Neural progenitor cell (in vitro differentiated cells): ENCODE measurements around the gene HLF. TPM values are rescaled to one million over a fixed set of nuclear protein-coding genes. Genes with fewer than 3 reads are reported as not detected.

Source experiments
- DNase-seq: peaks from one replicate; pipeline ENCODE4 v3.0.0-alpha.2; 2016; ENCODE audit warnings: low spot score
- H2AFZ ChIP-seq: fragments of 200-600 bp; sonication (generic); replicated peaks from 2 replicates; pipeline ENCODE4 v1.6.1; 2016; ENCODE audit warnings: antibody characterized with exemption
- H3F3A ChIP-seq: fragments of 200-600 bp; sonication (generic); 2 replicates; pipeline ENCODE4 v1.6.1; 2016; ENCODE audit warnings: antibody characterized with exemption, low read depth
- H3K27ac ChIP-seq: fragments of 200-600 bp; sonication (generic); 2 replicates; pipeline ENCODE4 v1.5.1; 2016; ENCODE audit warnings: mild to moderate bottlenecking
- H3K27me3 ChIP-seq: fragments of 200-600 bp; sonication (generic); 2 replicates; pipeline ENCODE4 v1.6.1; 2016; ENCODE audit warnings: mild to moderate bottlenecking, moderate library complexity
- H3K36me3 ChIP-seq: fragments of 200-600 bp; sonication (generic); 2 replicates; pipeline ENCODE4 v1.5.1; 2016
- H3K4me1 ChIP-seq: fragments of 200-600 bp; sonication (generic); 2 replicates; pipeline ENCODE4 v1.6.1; 2016; ENCODE audit warnings: mixed run types
- H3K4me2 ChIP-seq: fragments of 200-600 bp; sonication (generic); 2 replicates; pipeline ENCODE4 v1.6.1; 2016
- H3K4me3 ChIP-seq: fragments of 200-600 bp; sonication (generic); 2 replicates; pipeline ENCODE4 v1.5.1; 2016
- H3K79me2 ChIP-seq: fragments of 200-600 bp; sonication (generic); 2 replicates; pipeline ENCODE4 v1.6.1; 2016; ENCODE audit warnings: low read depth
- H3K9ac ChIP-seq: fragments of 200-600 bp; sonication (generic); 2 replicates; pipeline ENCODE4 v1.6.1; 2016
- H3K9me3 ChIP-seq: fragments of 200-600 bp; sonication (generic); 2 replicates; pipeline ENCODE4 v1.5.1; 2016; ENCODE audit warnings: low read depth
- H4K20me1 ChIP-seq: fragments of 200-600 bp; sonication (generic); 2 replicates; pipeline ENCODE4 v1.6.1; 2016; ENCODE audit warnings: low read depth
- H3K27ac Mint-ChIP-seq: 3 replicates; pipeline ENCODE4 v1.8.0; 2021; ENCODE audit warnings: mixed read lengths
- H3K27me3 Mint-ChIP-seq: 2 replicates; pipeline ENCODE4 v1.8.0; 2022; ENCODE audit warnings: low read depth, mild to moderate bottlenecking, inconsistent platforms, moderate library complexity, mixed read lengths; ENCODE audit not compliant: insufficient read depth
- H3K36me3 Mint-ChIP-seq: 3 replicates; pipeline ENCODE4 v1.8.0; 2021; ENCODE audit warnings: mixed read lengths
- H3K4me1 Mint-ChIP-seq: 3 replicates; pipeline ENCODE4 v1.8.0; 2021; ENCODE audit warnings: mixed read lengths
- H3K4me3 Mint-ChIP-seq: 3 replicates; pipeline ENCODE4 v1.8.0; 2021; ENCODE audit warnings: mild to moderate bottlenecking, moderate library complexity, mixed read lengths
- H3K9me3 Mint-ChIP-seq: 3 replicates; pipeline ENCODE4 v1.8.0; 2020; ENCODE audit warnings: mixed read lengths
- EZH2 ChIP-seq: fragments of 200-600 bp; sonication (generic); IDR thresholded peaks from 2 replicates; pipeline ENCODE4 v1.6.1; 2017; ENCODE audit warnings: antibody characterized with exemption, mild to moderate bottlenecking, moderate library complexity
- EZH2phosphoT487 ChIP-seq: fragments of 200-600 bp; sonication (generic); IDR thresholded peaks from 2 replicates; pipeline ENCODE4 v1.6.1; 2017; ENCODE audit warnings: antibody characterized with exemption
- total RNA-seq: library from RNA; depleted of rRNA; stranded (reverse); fragments of >200 nt; gene quantifications from 2 replicates; pipeline ENCODE4 v1.2.3, GENCODE V29; 2015; ENCODE audit warnings: low replicate concordance
- TF ChIP-seq, protein P1 (sequence below): fragments of 200-600 bp; sonication (generic); IDR thresholded peaks from 2 replicates; pipeline ENCODE4 v1.5.1; 2017; ENCODE audit warnings: antibody characterized with exemption, mild to moderate bottlenecking

The HLF gene
- total RNA-seq, 1 donor from 2014 or later: 0.11 TPM

DNA sequence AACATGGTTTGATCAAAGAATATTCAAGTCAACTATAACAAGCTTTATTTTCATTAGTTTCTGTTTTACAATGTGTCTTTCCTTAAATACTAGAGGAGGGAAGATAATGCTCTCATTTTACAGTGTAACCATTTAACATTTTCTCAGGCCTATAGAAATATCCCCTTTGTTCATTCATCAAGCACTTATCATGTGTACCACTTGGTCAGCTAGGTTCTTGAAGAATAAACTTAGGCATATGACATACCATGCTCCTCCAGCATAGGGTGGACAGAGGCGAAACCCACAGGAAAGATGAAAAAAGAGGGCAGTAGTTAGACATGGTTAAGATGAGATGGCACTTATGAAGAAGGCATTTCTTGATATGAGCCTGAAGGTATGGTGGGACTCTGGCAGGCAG is 34.0 kb upstream of the HLF start:
- H3K79me2 ChIP-seq: no peaks in the 10 kb centered on the region
- no peaks in the 10 kb centered on the region for H4K20me1 ChIP-seq
- Mint-ChIP-seq H3K27ac (no peak overlapping the region), H3K9me3 (no peaks in the 10 kb centered on the region), H3K36me3 (no peaks in the 10 kb centered on the region), H3K4me1 (peaks cover 5% of the 10 kb centered on the region), H3K27me3 (no peaks in the 10 kb centered on the region), H3K4me3 (no peak overlapping the region)
- no peak overlapping the region for H3K27ac ChIP-seq
- no peaks in the 10 kb centered on the region for H3K36me3 ChIP-seq
- no peak for TF ChIP-seq EZH2
- TF ChIP-seq EZH2phosphoT487: no peak
- TF ChIP-seq, protein P1, sequence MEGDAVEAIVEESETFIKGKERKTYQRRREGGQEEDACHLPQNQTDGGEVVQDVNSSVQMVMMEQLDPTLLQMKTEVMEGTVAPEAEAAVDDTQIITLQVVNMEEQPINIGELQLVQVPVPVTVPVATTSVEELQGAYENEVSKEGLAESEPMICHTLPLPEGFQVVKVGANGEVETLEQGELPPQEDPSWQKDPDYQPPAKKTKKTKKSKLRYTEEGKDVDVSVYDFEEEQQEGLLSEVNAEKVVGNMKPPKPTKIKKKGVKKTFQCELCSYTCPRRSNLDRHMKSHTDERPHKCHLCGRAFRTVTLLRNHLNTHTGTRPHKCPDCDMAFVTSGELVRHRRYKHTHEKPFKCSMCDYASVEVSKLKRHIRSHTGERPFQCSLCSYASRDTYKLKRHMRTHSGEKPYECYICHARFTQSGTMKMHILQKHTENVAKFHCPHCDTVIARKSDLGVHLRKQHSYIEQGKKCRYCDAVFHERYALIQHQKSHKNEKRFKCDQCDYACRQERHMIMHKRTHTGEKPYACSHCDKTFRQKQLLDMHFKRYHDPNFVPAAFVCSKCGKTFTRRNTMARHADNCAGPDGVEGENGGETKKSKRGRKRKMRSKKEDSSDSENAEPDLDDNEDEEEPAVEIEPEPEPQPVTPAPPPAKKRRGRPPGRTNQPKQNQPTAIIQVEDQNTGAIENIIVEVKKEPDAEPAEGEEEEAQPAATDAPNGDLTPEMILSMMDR: no peak
- H3K4me2 ChIP-seq: no peak overlapping the region
- H3K4me1 ChIP-seq: no peaks in the 10 kb centered on the region
- no peak overlapping the region for H2AFZ ChIP-seq
- DNase-seq: no peak
- H3K27me3 ChIP-seq: peaks cover 5% of the 10 kb centered on the region
- H3F3A ChIP-seq: no peaks in the 10 kb centered on the region
- H3K4me3 ChIP-seq: no peak overlapping the region
- no peak overlapping the region for H3K9ac ChIP-seq
- no peaks in the 10 kb centered on the region for H3K9me3 ChIP-seq

DNA sequence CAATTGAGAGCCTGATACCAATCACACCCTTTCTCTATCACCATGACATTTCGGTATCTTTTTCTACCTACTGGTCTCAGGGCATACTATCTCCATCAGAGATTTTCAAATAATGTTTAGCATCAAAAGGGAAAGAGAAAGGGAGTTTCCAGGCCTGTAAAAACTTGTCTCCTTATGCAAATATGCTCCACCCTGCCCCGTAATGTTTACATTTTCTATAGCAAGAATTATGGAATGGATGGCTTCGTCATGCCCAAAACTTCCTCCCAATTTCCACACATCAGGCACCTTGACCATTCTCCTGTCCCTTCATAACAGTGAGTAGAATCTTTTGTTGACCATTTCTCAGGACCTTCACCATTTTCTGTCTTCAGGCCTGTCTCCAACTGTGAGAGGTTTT is 30.9 kb upstream of the HLF start:
- H3K4me3 ChIP-seq: no peak overlapping the region
- H3K4me3 Mint-ChIP-seq: no peak overlapping the region
- H3F3A ChIP-seq: peaks cover 10% of the 10 kb centered on the region
- H3K4me1 Mint-ChIP-seq: peaks cover 10% of the 10 kb centered on the region
- no peaks in the 10 kb centered on the region for H3K27me3 Mint-ChIP-seq
- no peak overlapping the region for H3K27ac ChIP-seq
- no peaks in the 10 kb centered on the region for H3K9me3 ChIP-seq
- H3K36me3 ChIP-seq: no peaks in the 10 kb centered on the region
- H3K27ac Mint-ChIP-seq: no peak overlapping the region
- no peaks in the 10 kb centered on the region for H3K36me3 Mint-ChIP-seq
- H2AFZ ChIP-seq: no peak overlapping the region
- H3K27me3 ChIP-seq: peaks cover 30% of the 10 kb centered on the region
- no peaks in the 10 kb centered on the region for H4K20me1 ChIP-seq
- H3K4me1 ChIP-seq: peaks cover 3% of the 10 kb centered on the region
- no peak for DNase-seq
- H3K9ac ChIP-seq: no peak overlapping the region
- no peak overlapping the region for H3K4me2 ChIP-seq
- no peaks in the 10 kb centered on the region for H3K9me3 Mint-ChIP-seq
- TF ChIP-seq EZH2phosphoT487: no peak
- TF ChIP-seq, protein P1: no peak
- TF ChIP-seq EZH2: no peak
- no peaks in the 10 kb centered on the region for H3K79me2 ChIP-seq

DNA sequence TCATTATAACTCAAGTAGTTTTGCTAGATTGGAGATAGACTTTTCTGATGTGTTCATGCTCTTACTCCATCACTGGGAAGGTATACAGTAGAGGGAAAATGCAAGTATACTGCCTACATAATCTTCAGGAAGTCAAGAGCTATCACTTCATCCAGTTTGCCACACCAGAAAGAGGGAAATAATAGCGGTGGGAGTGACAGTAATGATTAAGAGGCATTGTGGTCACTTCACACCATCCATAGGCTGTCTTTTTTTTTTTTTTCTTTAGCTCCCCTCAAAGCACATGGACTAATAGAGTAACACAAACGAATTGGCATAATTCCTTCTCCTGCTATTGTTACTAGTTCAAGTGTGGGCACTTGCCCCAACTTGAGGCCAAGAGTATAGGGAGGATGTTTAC is 28.4 kb upstream of the HLF start:
- no peaks in the 10 kb centered on the region for H3K36me3 Mint-ChIP-seq
- H3K4me1 Mint-ChIP-seq: peaks cover 8% of the 10 kb centered on the region

More for the DNA sequence above, 28.4 kb upstream of the HLF start:
- Mint-ChIP-seq H3K4me3 (no peak overlapping the region), H3K27ac (no peak overlapping the region), H3K9me3 (no peaks in the 10 kb centered on the region), H3K27me3 (peaks cover 4% of the 10 kb centered on the region)
- TF ChIP-seq, protein P1: no peak
- TF ChIP-seq EZH2phosphoT487 (no peak), EZH2 (no peak)
- Histone ChIP-seq H3K4me1 (peaks cover 8% of the 10 kb centered on the region), H3K36me3 (no peaks in the 10 kb centered on the region), H3K9me3 (no peaks in the 10 kb centered on the region), H3K4me2 (no peak overlapping the region), H3K27me3 (peaks cover 53% of the 10 kb centered on the region), H2AFZ (no peak overlapping the region), H3K27ac (no peak overlapping the region), H3F3A (peaks cover 19% of the 10 kb centered on the region), H4K20me1 (no peaks in the 10 kb centered on the region), H3K4me3 (no peak overlapping the region), H3K9ac (no peak overlapping the region), H3K79me2 (no peaks in the 10 kb centered on the region)
- DNase-seq: no peak
